RWPE1 (cell line): Measurements from ENCODE around the gene ISL2.

ENCODE experiments used
- CTCF ChIA-PET: fragments of 350-600 bp; sonication (Branson Sonifier 250); formaldehyde crosslinking; extraction: SDS; loops from one replicate; lab custom pipeline; 2021; lab: Yijun Ruan, JAX
- POLR2A ChIA-PET: fragments of 400-600 bp; formaldehyde crosslinking; extraction: SDS; loops from one replicate; lab custom pipeline; 2020; ENCODE audit warnings: antibody characterized with exemption; ENCODE audit not compliant: low non-redundant PET; lab: Yijun Ruan, JAX
- DNase-seq: peaks from one replicate; pipeline ENCODE4 v3.0.0; 2012; ENCODE audit warnings: low spot score
- H3K27ac ChIP-seq: fragments of 450-650 bp; 2 replicates; pipeline ENCODE4 v1.5.1; 2017
- CTCF ChIP-seq: fragments of 450-650 bp; conservative IDR thresholded peaks from 2 replicates; pipeline ENCODE4 v1.5.1; 2017; ENCODE audit warnings: low read depth, mild to moderate bottlenecking

ISL2 gene

GRCh38 chr15:76345880-76346668 lies 9.5 kb downstream of the ISL2 start:
- TF ChIP-seq CTCF, result no peak
- CTCF ChIA-PET, result no interaction called here
- DNase-seq, result peak; percentile 38
- peak overlapping the region; percentile 74 for H3K27ac ChIP-seq
- POLR2A ChIA-PET, result interaction anchor here (0.6 to 1.9 kb wide), 3 partner anchors 9 to 514 kb away, joined by 3 to 7 read pairs (median 4); partner anchors contain the start of gene ETFA

- no peak for TF ChIP-seq CTCF
- POLR2A ChIA-PET, result interaction anchor here (1.9 kb wide), 1 partner anchor 35 kb away, joined by 4 read pairs; the partner anchor contains the start of gene ETFA
- CTCF ChIA-PET, result interaction anchor here (0.7 to 1.4 kb wide), 4 partner anchors 10 to 156 kb away, joined by 3 to 5 read pairs (median 4); partner anchors contain the start of gene ISL2
- peak; percentile 42 for DNase-seq
- H3K27ac ChIP-seq, result peak overlapping the region; percentile 74
These were observed 10.3 kb downstream of the ISL2 start for GRCh38 chr15:76346669-76347481.

GRCh38 chr15:76347482-76348055 lies 11.0 kb downstream of the ISL2 start:
- POLR2A ChIA-PET, result no interaction called here
- H3K27ac ChIP-seq, result peak overlapping the region; percentile 74
- TF ChIP-seq CTCF, result no peak
- CTCF ChIA-PET, result interaction anchor here (0.7 to 1.4 kb wide), 4 partner anchors 11 to 156 kb away, joined by 3 to 5 read pairs (median 4); partner anchors contain the start of gene ISL2
- no peak for DNase-seq

GRCh38 chr15:76349301-76350070 lies 12.9 kb downstream of the ISL2 start:
- DNase-seq, result no peak
- H3K27ac ChIP-seq, result no peak overlapping the region
- ChIA-PET CTCF (interaction anchor here (0.7 to 0.8 kb wide), 2 partner anchors 90 to 428 kb away, joined by 3 read pairs; no protein-coding TSS in a partner anchor), POLR2A (interaction anchor here (0.6 kb wide), 1 partner anchor 12 kb away, joined by 3 read pairs; no protein-coding TSS in a partner anchor)
- TF ChIP-seq CTCF, result no peak

GRCh38 chr15:76353023-76353577 lies 16.5 kb downstream of the ISL2 start:
- ChIA-PET POLR2A (no interaction called here), CTCF (no interaction called here)
- H3K27ac ChIP-seq, result no peak overlapping the region
- no peak for TF ChIP-seq CTCF
- DNase-seq, result no peak
